K562 (cell line): ENCODE measurements around the gene ZNF512B. TPM values are rescaled to one million over a fixed set of nuclear protein-coding genes. Genes with fewer than 3 reads are reported as not detected.
"Not testable (repeated sequence)": the region's sequence is repeated elsewhere in the genome, so short reads cannot be mapped to it uniquely, and the experiment has no call there.

ENCODE experiments used
- ATAC-seq: fragments of 200-7000 bp; cut with Tn5 transposase; 3 replicates; pipeline ENCODE4 v1.9.1; 2020; ENCODE audit warnings: moderate library complexity
- BruUV-seq: library from RNA; stranded (reverse); fragments of 400-500 nt; replicated peaks from 2 replicates; lab custom pipeline; 2021; lab: Mats Ljungman, UMichigan
- CTCF ChIA-PET: fragments of 300-600 bp; formaldehyde crosslinking; extraction: SDS; loops from one replicate; lab custom pipeline; 2021; ENCODE audit warnings: low intra/inter-chr PET ratio; lab: Yijun Ruan, JAX
- POLR2A ChIA-PET: fragments of 300-600, 350-650 bp; sonication (Branson Sonifier 250); formaldehyde crosslinking; extraction: SDS; loops from one replicate; lab custom pipeline; 2021; ENCODE audit warnings: antibody characterized with exemption, inconsistent platforms; lab: Yijun Ruan, JAX
- DNase-seq, 4 experiments: peaks; one replicate each; pipeline versions ENCODE4 v3.0.0 to v3.0.0-alpha.2; 2011 to 2018; ENCODE audit warnings: low spot score in 3 of 4, mixed read lengths in 3 of 4; ENCODE audit errors: extremely low read depth in 1 of 4
- FAIRE-seq: peaks from 2 replicates; lab custom pipeline; 2011; peaks lifted over from hg19 to GRCh38; lab: Jason Lieb, UNC
- H2AFZ ChIP-seq: 2 replicates; pipeline ENCODE4 v1.6.0; 2011; ENCODE audit warnings: low read depth, low read length, control low read depth, inconsistent platforms
- H3K27ac ChIP-seq: fragments of 200-600 bp; 3 replicates; pipeline ENCODE4 v1.8.0; 2011; ENCODE audit warnings: low read depth, mild to moderate bottlenecking, control low read depth, inconsistent platforms, low read length, moderate library complexity, mixed read lengths; ENCODE audit errors: extremely low read depth
- H3K27me3 ChIP-seq, 2 experiments: fragments of 300-600 bp in 1 of 2; 2 replicates in 1 of 2; 3 replicates in 1 of 2; pipeline versions ENCODE4 v1.6.0 to v1.8.0; 2011; ENCODE audit warnings: inconsistent platforms in 2 of 2, low read length in 2 of 2, mild to moderate bottlenecking in 1 of 2, mixed read lengths in 1 of 2, moderate library complexity in 1 of 2; ENCODE audit not compliant: control insufficient read depth in 2 of 2, insufficient read depth in 2 of 2
- H3K36me3 ChIP-seq: fragments of 300-600 bp; 3 replicates; pipeline ENCODE4 v1.8.0; 2011; ENCODE audit warnings: mild to moderate bottlenecking, low read length, inconsistent platforms; ENCODE audit not compliant: control insufficient read depth, insufficient read depth
- H3K4me1 ChIP-seq, 2 experiments: fragments of 200-600 bp in 1 of 2; replicated peaks in 1 of 2; 2 replicates in 1 of 2; 3 replicates in 1 of 2; pipeline versions ENCODE4 v1.5.1 to v1.8.0; 2011; ENCODE audit warnings: inconsistent platforms in 2 of 2, low read length in 2 of 2, mild to moderate bottlenecking in 1 of 2, mixed read lengths in 1 of 2, moderate library complexity in 1 of 2; ENCODE audit not compliant: control insufficient read depth in 2 of 2, insufficient read depth in 2 of 2
- H3K4me2 ChIP-seq: 2 replicates; pipeline ENCODE4 v1.6.1; 2011; ENCODE audit warnings: low read length, control low read depth, inconsistent platforms, mixed read lengths; ENCODE audit not compliant: insufficient read depth
- H3K4me3 ChIP-seq: fragments of 200-600 bp; sonication (generic), shearing (Covaris generic); 2 replicates; pipeline ENCODE4 v1.5.1; 2016; ENCODE audit warnings: control low read depth, inconsistent platforms
- H3K79me2 ChIP-seq: fragments of 200-600 bp; 3 replicates; pipeline ENCODE4 v1.8.0; 2011; ENCODE audit warnings: low read length, inconsistent platforms; ENCODE audit not compliant: control insufficient read depth, insufficient read depth
- H3K9ac ChIP-seq, 2 experiments: 2 replicates each; pipeline versions ENCODE4 v1.6.0 to v1.6.1; 2011; ENCODE audit warnings: low read depth in 2 of 2, low read length in 2 of 2, control low read depth in 1 of 2, inconsistent platforms in 1 of 2, mild to moderate bottlenecking in 1 of 2, mixed read lengths in 1 of 2; ENCODE audit not compliant: insufficient read depth in 1 of 2
- H3K9me1 ChIP-seq: one replicate; pipeline ENCODE4 v1.6.0; 2011; ENCODE audit warnings: inconsistent platforms, mild to moderate bottlenecking, low read length, moderate library complexity; ENCODE audit not compliant: control insufficient read depth, insufficient read depth
- H3K9me3 ChIP-seq: replicated peaks from 2 replicates; pipeline ENCODE4 v1.5.1; 2011; ENCODE audit warnings: low read depth, low read length, inconsistent platforms; ENCODE audit not compliant: control insufficient read depth, insufficient read depth
- H4K20me1 ChIP-seq: replicated peaks from 2 replicates; pipeline ENCODE4 v1.6.1; 2011; ENCODE audit warnings: low read length, inconsistent platforms, mixed read lengths; ENCODE audit not compliant: control insufficient read depth, insufficient read depth
- HNRNPL ChIP-seq: fragments of 200-400 bp; formaldehyde crosslinking; IDR thresholded peaks from 2 replicates; pipeline ENCODE4 v1.6.1; 2017; ENCODE audit warnings: low read depth, mild to moderate bottlenecking, low read length
- MXI1 ChIP-seq: IDR thresholded peaks from 2 replicates; pipeline ENCODE4 v1.6.1; 2011; ENCODE audit warnings: low read depth, mild to moderate bottlenecking, improper control_type of control experiment, low read length
- POLR2G ChIP-seq: fragments of 200-400 bp; formaldehyde crosslinking; IDR thresholded peaks from 2 replicates; pipeline ENCODE4 v1.6.1; 2017; ENCODE audit warnings: low read depth, mild to moderate bottlenecking, antibody characterized with exemption, low read length, moderate library complexity
- WGBS: fragments of 100-300 bp; shearing (Covaris generic); methylation state at CpG from one replicate; pipeline ENCODE4 v1.1.6; 2016; ENCODE audit warnings: low coverage, mixed read lengths; ENCODE audit not compliant: insufficient coverage; ENCODE audit errors: missing lambda C conversion rate; 5-methylcytosine and 5-hydroxymethylcytosine counted together
- in situ Hi-C: fragments of 300-500 bp; cut with MboI; formaldehyde crosslinking; loops from 4 replicates; pipeline ENCODE4 v1.15.0; 2018; ENCODE audit warnings: inconsistent platforms, mixed read lengths
- intact Hi-C: fragments of 100-400 bp; cut with micrococcal nuclease; formaldehyde crosslinking; loops from 2 replicates; pipeline ENCODE4 v1.14.2; 2022
- polyA plus RNA-seq, 8 experiments: library from polyadenylated mRNA; depleted of rRNA in 4 of 8; stranded (reverse) in 5 of 8; unstranded in 3 of 8; fragments of >200 nt; fragmentation: Nextera tagmentation in 2 of 8; fragmentation: Illumina TruSeq in 1 of 8; extraction: Ambion mirVana in 2 of 8; extraction: Trizol in 1 of 8; gene quantifications; 2 replicates each; pipeline versions ENCODE4 v1.2.1 to v1.2.3, GENCODE V29; 2011 to 2014; ENCODE audit warnings: inconsistent platforms in 1 of 8, missing spikeins in 1 of 8
- total RNA-seq, 7 experiments: library from RNA; depleted of rRNA in 6 of 7; stranded (reverse); fragments of >200 nt in 6 of 7; fragmentation: Illumina TruSeq in 2 of 7; extraction: Trizol in 2 of 7; gene quantifications; 2 replicates each; pipeline versions ENCODE4 v1.2.1 to v1.2.3, GENCODE V29; 2011 to 2021; ENCODE audit warnings: low replicate concordance in 1 of 7

Gene ZNF512B
- total and polyA plus RNA-seq, 9 of the 15 experiments (the other 6 are each of a cell fraction or from before 2014, with no cell fraction given) = 0.01 to 27.8 (median 8.2) TPM

GRCh38 chr20:63930971-63931553 is 38.7 kb downstream of the ZNF512B start:
- in situ Hi-C loops = no loop called here
- no peak for ATAC-seq
- TF ChIP-seq POLR2G (peak; percentile 24), MXI1 (no peak)
- Histone ChIP-seq H3K9me3 (no peaks in the 10 kb centered on the region), H4K20me1 (peaks cover 4% of the 10 kb centered on the region; the same call in 1 of the 2 replicates), H3K4me1 (peaks cover 0 to 30% of the 10 kb centered on the region in 2 experiments; a peak in 2 of 5 replicates), H3K36me3 (peaks cover 89% of the 10 kb centered on the region; the same call in 2 of the 3 replicates), H3K9ac (peak overlapping the region in 1 of 2 experiments; percentile 78; a peak in 2 of 4 replicates), H3K4me2 (no peak overlapping the region), H3K27me3 (no peaks in the 10 kb centered on the region), H2AFZ (no peak overlapping the region), H3K9me1 (no peaks in the 10 kb centered on the region), H3K79me2 (peaks cover 6% of the 10 kb centered on the region; the same call in 2 of the 3 replicates), H3K27ac (no peak overlapping the region), H3K4me3 (no peak overlapping the region)
- DNase-seq = no peak
- BruUV-seq = no TSS peak
- ChIA-PET POLR2A (interaction anchor here (0.6 kb wide), 1 partner anchor 280 kb away, joined by 3 read pairs; no protein-coding TSS in a partner anchor), CTCF (no interaction called here)
- intact Hi-C loops = no loop called here
- WGBS = 93% methylated on average over 25 of the region's 37 CpGs
- no peak for FAIRE-seq

- ATAC-seq, H3K27me3 ChIP-seq, H3K9me1 ChIP-seq, H3K4me2 ChIP-seq, H3K9ac ChIP-seq, H3K27ac ChIP-seq, H3K4me3 ChIP-seq, BruUV-seq, DNase-seq, POLR2A ChIA-PET, FAIRE-seq, H4K20me1 ChIP-seq, H3K9me3 ChIP-seq, CTCF ChIA-PET, in situ Hi-C loops, intact Hi-C loops, H2AFZ ChIP-seq: not testable (repeated sequence)
- WGBS = 89% methylated on average over 13 of the region's 31 CpGs
- Histone ChIP-seq H3K79me2 (peaks cover 11% of the 10 kb centered on the region), H3K36me3 (peaks cover 78% of the 10 kb centered on the region; the same call in 2 of the 3 replicates), H3K4me1 (peaks cover 0 to 22% of the 10 kb centered on the region in 2 experiments; a peak in 2 of 5 replicates)
- TF ChIP-seq HNRNPL = peak; percentile 51; the same call in 1 of the 2 replicates
Measured at GRCh38 chr20:63929473-63929883, 40.3 kb downstream of the ZNF512B start.
